GM23338 (cell line): ENCODE measurements around the gene NCR3LG1. TPM values are rescaled to one million over a fixed set of nuclear protein-coding genes. Genes with fewer than 3 reads are reported as not detected.

ENCODE experiments used
- ATAC-seq: fragments of 200-7000 bp; cut with Tn5 transposase; 3 replicates; pipeline ENCODE4 v1.9.1; 2020
- DNase-seq: peaks from one replicate; pipeline ENCODE4 v3.0.0-alpha.2; 2015; ENCODE audit warnings: low spot score
- H2AFZ ChIP-seq: fragments of 200-600 bp; sonication (generic); 2 replicates; pipeline ENCODE4 v1.8.0; 2016; ENCODE audit warnings: antibody characterized with exemption, mild to moderate bottlenecking, moderate library complexity
- H3F3A ChIP-seq: fragments of 200-600 bp; sonication (generic); replicated peaks from 2 replicates; pipeline ENCODE4 v1.8.0; 2017; ENCODE audit warnings: antibody characterized with exemption, mixed run types, low read depth
- H3K27ac ChIP-seq: fragments of 200-600 bp; sonication (generic); 2 replicates; pipeline ENCODE4 v1.6.1; 2016; ENCODE audit warnings: low read depth
- H3K27me3 ChIP-seq: fragments of 200-600 bp; sonication (generic); 2 replicates; pipeline ENCODE4 v1.8.0; 2016; ENCODE audit warnings: mild to moderate bottlenecking, mixed run types, moderate library complexity; ENCODE audit not compliant: insufficient read depth
- H3K36me3 ChIP-seq: fragments of 200-600 bp; sonication (generic); 2 replicates; pipeline ENCODE4 v1.8.0; 2016; ENCODE audit warnings: mild to moderate bottlenecking; ENCODE audit not compliant: insufficient read depth
- H3K4me1 ChIP-seq: fragments of 200-600 bp; sonication (generic); 2 replicates; pipeline ENCODE4 v1.8.0; 2016; ENCODE audit warnings: mild to moderate bottlenecking, moderate library complexity; ENCODE audit not compliant: insufficient read depth
- H3K4me2 ChIP-seq: fragments of 200-600 bp; sonication (generic); 2 replicates; pipeline ENCODE4 v1.7.1; 2017; ENCODE audit warnings: mixed run types
- H3K4me3 ChIP-seq: fragments of 200-600 bp; sonication (generic); 2 replicates; pipeline ENCODE4 v1.6.1; 2016; ENCODE audit warnings: mixed run types
- H3K79me2 ChIP-seq: fragments of 200-600 bp; sonication (generic); replicated peaks from 2 replicates; pipeline ENCODE4 v1.8.0; 2017; ENCODE audit warnings: mild to moderate bottlenecking; ENCODE audit not compliant: insufficient read depth
- H3K9me2 ChIP-seq: fragments of 200-600 bp; sonication (generic); 2 replicates; pipeline ENCODE4 v1.8.0; 2017; ENCODE audit not compliant: insufficient read depth
- H4K20me1 ChIP-seq: fragments of 200-600 bp; sonication (generic); replicated peaks from 2 replicates; pipeline ENCODE4 v1.8.0; 2017; ENCODE audit warnings: mild to moderate bottlenecking; ENCODE audit not compliant: insufficient read depth
- H3K27ac Mint-ChIP-seq: 2 replicates; pipeline ENCODE4 v1.8.0; 2020; ENCODE audit warnings: inconsistent platforms, mild to moderate bottlenecking, moderate library complexity, mixed read lengths
- H3K27me3 Mint-ChIP-seq: 3 replicates; pipeline ENCODE4 v1.8.0; 2022; ENCODE audit warnings: low read depth, mild to moderate bottlenecking, moderate library complexity, mixed read lengths, inconsistent platforms; ENCODE audit not compliant: insufficient read depth, poor library complexity
- H3K36me3 Mint-ChIP-seq: 3 replicates; pipeline ENCODE4 v1.8.0; 2021; ENCODE audit warnings: low read depth, mild to moderate bottlenecking, inconsistent platforms, moderate library complexity, mixed read lengths
- H3K4me1 Mint-ChIP-seq: 3 replicates; pipeline ENCODE4 v1.8.0; 2020; ENCODE audit warnings: mild to moderate bottlenecking, inconsistent platforms, mixed read lengths
- H3K4me3 Mint-ChIP-seq: 3 replicates; pipeline ENCODE4 v1.8.0; 2021; ENCODE audit warnings: moderate library complexity, mild to moderate bottlenecking, inconsistent platforms, mixed read lengths
- H3K9me3 Mint-ChIP-seq: 3 replicates; pipeline ENCODE4 v1.8.0; 2020; ENCODE audit warnings: moderate library complexity, mild to moderate bottlenecking, inconsistent platforms, mixed read lengths
- CTCF ChIP-seq, 2 experiments: fragments of 200-600 bp in 1 of 2; sonication (generic) in 1 of 2; conservative IDR thresholded peaks; 2 replicates each; pipeline versions ENCODE4 v1.5.1 to v1.6.1; 2016 to 2017; ENCODE audit warnings: antibody characterized with exemption in 2 of 2, low read depth in 2 of 2, mild to moderate bottlenecking in 2 of 2, moderate library complexity in 1 of 2
- EZH2 ChIP-seq: fragments of 200-600 bp; sonication (generic); IDR thresholded peaks from one replicate; pipeline ENCODE4 v1.8.0; 2017; ENCODE audit warnings: antibody characterized with exemption, mild to moderate bottlenecking, low read depth; ENCODE audit not compliant: unreplicated experiment
- EZH2phosphoT487 ChIP-seq: fragments of 200-600 bp; sonication (generic); IDR thresholded peaks from one replicate; pipeline ENCODE4 v1.8.1; 2018; ENCODE audit warnings: antibody characterized with exemption; ENCODE audit not compliant: unreplicated experiment
- JUNB ChIP-seq: IDR thresholded peaks from one replicate; pipeline ENCODE4 v1.6.1; 2016; ENCODE audit warnings: antibody characterized with exemption; ENCODE audit not compliant: unreplicated experiment
- POLR2AphosphoS5 ChIP-seq: IDR thresholded peaks from 2 replicates; pipeline ENCODE4 v1.6.1; 2016; ENCODE audit warnings: antibody characterized with exemption, low read depth
- ZNF114 ChIP-seq: fragments of 250-450 bp; sonication (Bioruptor Pico); IDR thresholded peaks from 2 replicates; pipeline ENCODE4 v1.5.0; 2020; ENCODE audit warnings: mild to moderate bottlenecking, moderate library complexity
- ZNF331 ChIP-seq: fragments of 250-450 bp; sonication (Bioruptor Pico); IDR thresholded peaks from 2 replicates; pipeline ENCODE4 v1.5.0; 2020; ENCODE audit warnings: low read depth, mild to moderate bottlenecking, moderate library complexity
- ZNF462 ChIP-seq: fragments of 250-450 bp; sonication (Bioruptor Pico); IDR thresholded peaks from 2 replicates; pipeline ENCODE4 v1.5.0; 2020; ENCODE audit warnings: mild to moderate bottlenecking, moderate library complexity
- polyA plus RNA-seq: library from polyadenylated mRNA; unstranded; fragments of >200 nt; fragmentation: Nextera tagmentation; extraction: Ambion mirVana; gene quantifications from 2 replicates; pipeline ENCODE4 v1.2.1, GENCODE V29; 2016
- total RNA-seq: library from RNA; depleted of rRNA; stranded (reverse); fragments of >200 nt; shearing (Covaris generic); gene quantifications from 2 replicates; pipeline ENCODE4 v1.2.3, GENCODE V29; 2014

Gene NCR3LG1
- total and polyA plus RNA-seq, 2 experiments from 2014 or later: 0.15 to 1.9 TPM

DNA sequence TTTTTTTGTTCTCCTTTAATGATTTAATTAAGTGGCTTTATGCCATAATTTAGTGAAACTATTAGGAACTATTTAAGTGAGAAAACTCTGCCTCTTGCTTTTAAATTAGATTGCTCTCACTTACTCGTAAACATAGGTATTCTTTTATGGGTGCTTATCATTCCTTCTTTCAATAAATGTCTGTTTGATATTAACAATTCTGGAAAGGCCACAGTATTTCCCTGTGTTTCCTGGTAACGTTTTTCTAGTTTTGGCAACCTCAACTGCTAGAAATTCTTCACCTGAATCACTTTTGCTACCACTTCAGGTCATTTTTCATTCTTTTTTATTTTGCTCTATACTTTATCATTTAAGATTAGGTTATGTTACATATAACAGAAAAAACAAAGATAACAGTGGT is 19.9 kb upstream of the NCR3LG1 start:
- TF ChIP-seq ZNF331 (CRISPR knock-in tag): no peak
- no peak for TF ChIP-seq ZNF462
- TF ChIP-seq EZH2phosphoT487: no peak
- TF ChIP-seq EZH2: no peak
- TF ChIP-seq ZNF114 (CRISPR knock-in tag): no peak
- TF ChIP-seq JUNB: no peak
- no peak for TF ChIP-seq POLR2AphosphoS5
- TF ChIP-seq CTCF (conservative IDR thresholded peaks at IDR 0.05; ENCODE audit: low read depth in 2 of 2): no peak
- Mint-ChIP-seq H3K4me1 (peaks cover 3% of the 10 kb centered on the region; the same call in 2 of the 3 replicates), H3K27ac (no peak overlapping the region), H3K4me3 (no peak overlapping the region), H3K9me3 (no peaks in the 10 kb centered on the region), H3K27me3 (no peaks in the 10 kb centered on the region), H3K36me3 (no peaks in the 10 kb centered on the region)
- Histone ChIP-seq H3K36me3 (no peaks in the 10 kb centered on the region), H3F3A (no peaks in the 10 kb centered on the region), H3K27me3 (no peaks in the 10 kb centered on the region), H3K4me3 (no peak overlapping the region), H3K9me2 (no peaks in the 10 kb centered on the region), H3K4me1 (no peaks in the 10 kb centered on the region), H2AFZ (no peak overlapping the region), H3K27ac (no peak overlapping the region), H3K4me2 (no peak overlapping the region), H3K79me2 (no peaks in the 10 kb centered on the region), H4K20me1 (no peaks in the 10 kb centered on the region)
- DNase-seq: no peak
- no peak for ATAC-seq
